Kidney (tissue), 14 donors: ENCODE data around the gene PLA2G4A. TPM values are rescaled to one million over a fixed set of nuclear protein-coding genes. Genes with fewer than 3 reads are reported as not detected.

Source experiments
- DNase-seq, 5 donors: peaks; one replicate each; pipeline ENCODE4 v3.0.0-alpha.2; 2013 to 2020
- FAIRE-seq: peaks from 2 replicates; lab custom pipeline; 2012; peaks lifted over from hg19 to GRCh38; lab: Jason Lieb, UNC
- H3K27ac ChIP-seq, 2 donors: one replicate each; pipeline ENCODE4 v1.7.0; 2013; ENCODE audit warnings: low read depth in 2 of 2, low read length in 2 of 2, inconsistent platforms in 1 of 2
- H3K27me3 ChIP-seq: one replicate; pipeline ENCODE4 v1.7.1; 2013; ENCODE audit warnings: low read length, inconsistent platforms; ENCODE audit not compliant: control insufficient read depth, insufficient read depth
- H3K36me3 ChIP-seq, 3 donors: one replicate each; pipeline versions ENCODE4 v1.7.0 to v1.7.1; 2013; ENCODE audit warnings: low read length in 3 of 3, control low read depth in 1 of 3, inconsistent platforms in 1 of 3; ENCODE audit not compliant: insufficient read depth in 3 of 3, control insufficient read depth in 2 of 3
- H3K4me1 ChIP-seq, 3 donors: one replicate each; pipeline versions ENCODE4 v1.7.0 to v1.7.1; 2013; ENCODE audit warnings: low read length in 3 of 3, inconsistent platforms in 1 of 3, low read depth in 1 of 3; ENCODE audit not compliant: control insufficient read depth in 2 of 3, insufficient read depth in 2 of 3
- H3K4me3 ChIP-seq, 3 donors: one replicate each; pipeline versions ENCODE4 v1.7.0 to v1.8.1; 2013; ENCODE audit warnings: low read length in 3 of 3, control low read depth in 1 of 3, inconsistent platforms in 1 of 3
- H3K9ac ChIP-seq, 3 donors: one replicate each; pipeline versions ENCODE4 v1.7.0 to v1.7.1; 2013; ENCODE audit warnings: low read length in 3 of 3, control low read depth in 1 of 3, inconsistent platforms in 1 of 3
- H3K9me3 ChIP-seq, 3 donors: one replicate each; pipeline versions ENCODE4 v1.7.0 to v1.7.1; 2013; ENCODE audit warnings: low read length in 3 of 3, control low read depth in 1 of 3, inconsistent platforms in 1 of 3; ENCODE audit not compliant: control insufficient read depth in 2 of 3, insufficient read depth in 1 of 3
- intact Hi-C: fragments of 100-400 bp; cut with DNase I; formaldehyde crosslinking; loops from one replicate; pipeline ENCODE4 v1.11.1; 2022
- polyA plus RNA-seq: library from polyadenylated mRNA; stranded (reverse); fragments of 350-450 nt; fragmentation: Illumina TruSeq; extraction: RNeasy Lipid Tissue Mini Kit (QIAGEN cat#74804); gene quantifications from one replicate; pipeline ENCODE4 v1.2.3, GENCODE V29; 2014; ENCODE audit warnings: low read depth, low replicate concordance; ENCODE audit not compliant: insufficient read depth
- total RNA-seq: library from RNA; stranded (reverse); fragmentation: NEBNext Ultra II Directional; extraction: Animal tissue kit (Norgen Biotek cat#: 25700); gene quantifications from one replicate; pipeline ENCODE4 v1.2.1, GENCODE V29; 2021
- TF ChIP-seq, protein P1 (sequence below): IDR thresholded peaks from 3 replicates; pipeline ENCODE4 v1.5.1; 2012; ENCODE audit warnings: mild to moderate bottlenecking, moderate library complexity, borderline replicate concordance; ENCODE audit not compliant: insufficient read depth; ENCODE audit errors: extremely low read depth
- donor health status: control.
- donor health status: control.
- donor health status: control.
- donor health status: control.
- donor health status: control.
- donor health status: DM: yes; HTN: yes; CAD: no.
- donor health status: Normal renal cell carcinoma (clear cell type).

Gene PLA2G4A
- total and polyA plus RNA-seq, 2 donors from 2014 or later, result 3.4 to 8.4 TPM

DNA sequence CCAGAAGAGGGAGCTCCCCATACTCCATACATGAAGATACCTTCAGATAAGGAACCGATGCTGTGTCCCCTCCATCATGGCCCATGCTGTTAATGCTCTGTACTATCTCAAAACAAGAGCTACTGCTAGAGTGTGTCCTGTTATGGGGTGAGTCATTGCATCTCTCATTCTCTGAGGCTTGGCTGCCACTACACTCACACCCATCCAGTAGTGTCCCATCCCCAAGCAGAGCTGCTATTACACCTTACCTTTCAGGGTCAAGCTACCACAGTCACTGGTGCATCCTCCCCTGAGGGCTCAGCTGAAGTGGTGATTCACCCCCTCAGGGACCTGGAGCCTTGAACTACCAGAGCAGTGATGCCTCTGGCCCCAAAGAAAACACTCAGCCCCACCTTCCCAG lies 198.5 kb downstream of the PLA2G4A start:
- Histone ChIP-seq H3K36me3 (no peaks in the 10 kb centered on the region), H3K9me3 (peaks cover 0 to 9% (median 0%) of the 10 kb centered on the region in 3 donors), H3K27me3 (no peaks in the 10 kb centered on the region), H3K4me3 (no peak overlapping the region), H3K27ac (no peak overlapping the region), H3K9ac (no peak overlapping the region), H3K4me1 (no peaks in the 10 kb centered on the region)
- DNase-seq (no peak), FAIRE-seq (no peak)
- intact Hi-C loops, result no loop called here
- TF ChIP-seq, protein P1, sequence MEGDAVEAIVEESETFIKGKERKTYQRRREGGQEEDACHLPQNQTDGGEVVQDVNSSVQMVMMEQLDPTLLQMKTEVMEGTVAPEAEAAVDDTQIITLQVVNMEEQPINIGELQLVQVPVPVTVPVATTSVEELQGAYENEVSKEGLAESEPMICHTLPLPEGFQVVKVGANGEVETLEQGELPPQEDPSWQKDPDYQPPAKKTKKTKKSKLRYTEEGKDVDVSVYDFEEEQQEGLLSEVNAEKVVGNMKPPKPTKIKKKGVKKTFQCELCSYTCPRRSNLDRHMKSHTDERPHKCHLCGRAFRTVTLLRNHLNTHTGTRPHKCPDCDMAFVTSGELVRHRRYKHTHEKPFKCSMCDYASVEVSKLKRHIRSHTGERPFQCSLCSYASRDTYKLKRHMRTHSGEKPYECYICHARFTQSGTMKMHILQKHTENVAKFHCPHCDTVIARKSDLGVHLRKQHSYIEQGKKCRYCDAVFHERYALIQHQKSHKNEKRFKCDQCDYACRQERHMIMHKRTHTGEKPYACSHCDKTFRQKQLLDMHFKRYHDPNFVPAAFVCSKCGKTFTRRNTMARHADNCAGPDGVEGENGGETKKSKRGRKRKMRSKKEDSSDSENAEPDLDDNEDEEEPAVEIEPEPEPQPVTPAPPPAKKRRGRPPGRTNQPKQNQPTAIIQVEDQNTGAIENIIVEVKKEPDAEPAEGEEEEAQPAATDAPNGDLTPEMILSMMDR, result no peak

DNA sequence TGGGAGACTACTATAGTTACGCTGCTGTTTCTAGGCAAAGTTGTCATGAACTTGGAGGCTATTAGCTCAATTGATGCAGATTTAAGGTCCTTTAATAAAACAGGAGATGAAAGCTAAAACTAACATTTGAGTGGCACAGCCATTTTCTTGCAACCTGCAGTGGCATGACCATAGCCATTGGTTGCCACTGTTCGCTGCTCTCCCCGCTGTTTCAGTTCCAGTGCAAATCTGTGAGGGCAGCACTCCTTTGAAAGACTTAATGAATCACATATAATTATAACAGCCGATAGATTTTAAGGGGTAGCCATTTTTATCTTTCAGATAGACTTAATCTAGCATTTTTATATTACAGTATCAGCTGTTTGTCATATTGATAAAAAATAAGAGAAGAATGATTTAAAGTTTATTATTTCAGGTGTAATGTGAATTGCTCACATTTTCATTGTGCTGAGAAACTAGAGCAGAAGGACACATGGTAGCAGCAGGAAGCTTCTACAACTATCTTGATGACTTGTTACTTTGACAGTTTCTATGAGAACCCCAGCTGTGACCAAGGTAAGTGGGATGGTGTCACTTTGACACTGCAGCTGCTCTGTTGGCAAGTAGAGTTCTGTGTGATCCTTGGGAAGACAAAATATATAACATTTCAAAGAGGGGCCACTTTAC lies 203.7 kb downstream of the PLA2G4A start:
- TF ChIP-seq, protein P1, result no peak
- intact Hi-C loops, result no loop called here
- Histone ChIP-seq H3K4me3 (no peak overlapping the region), H3K9me3 (peaks cover 0 to 9% (median 0%) of the 10 kb centered on the region in 3 donors), H3K9ac (no peak overlapping the region), H3K36me3 (no peaks in the 10 kb centered on the region), H3K27ac (no peak overlapping the region), H3K4me1 (no peaks in the 10 kb centered on the region), H3K27me3 (no peaks in the 10 kb centered on the region)
- DNase-seq (no peak), FAIRE-seq (no peak)

DNA sequence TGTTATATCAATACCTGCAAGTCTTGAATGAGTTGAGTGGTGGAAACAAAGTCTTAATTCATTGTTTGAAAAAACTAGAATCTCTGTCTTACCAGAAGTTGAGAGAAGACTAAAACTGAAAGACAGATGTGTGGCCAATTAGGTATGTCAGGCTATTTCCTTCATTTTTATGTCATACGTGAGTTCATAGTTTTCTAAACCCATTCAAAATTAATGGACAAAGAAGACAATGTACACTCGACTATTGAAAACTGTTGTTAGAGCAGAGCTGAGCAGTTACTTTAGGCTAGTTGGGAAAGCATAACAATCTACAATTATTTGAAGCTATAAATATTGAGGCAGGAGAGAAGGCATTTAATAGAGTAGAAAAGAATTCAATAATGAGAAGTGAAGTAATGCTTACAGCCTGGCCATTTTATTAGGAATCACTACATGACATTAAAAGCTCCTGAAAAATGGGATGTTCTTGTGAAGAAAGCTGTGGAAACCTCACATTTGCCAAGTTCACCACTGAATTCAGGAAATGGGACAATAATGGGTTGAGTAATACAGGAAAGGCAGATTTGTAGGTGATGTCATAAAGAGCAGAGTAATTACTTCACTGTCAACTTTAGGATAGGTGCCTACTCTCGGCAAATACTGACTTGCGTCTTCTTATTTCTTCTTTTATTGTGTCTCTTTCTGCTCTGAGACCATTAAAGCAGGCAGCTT lies 204.4 kb downstream of the PLA2G4A start:
- H3K4me3 ChIP-seq, result no peak overlapping the region
- H3K27ac ChIP-seq, result no peak overlapping the region
- intact Hi-C loops, result no loop called here
- no peak for FAIRE-seq
- no peak for DNase-seq
- no peak overlapping the region for H3K9ac ChIP-seq
- H3K27me3 ChIP-seq, result no peaks in the 10 kb centered on the region
- H3K9me3 ChIP-seq, result peaks cover 0 to 9% (median 0%) of the 10 kb centered on the region in 3 donors
- TF ChIP-seq, protein P1, result no peak
- no peaks in the 10 kb centered on the region for H3K36me3 ChIP-seq
- H3K4me1 ChIP-seq, result no peaks in the 10 kb centered on the region
